ENCODE results near the gene MYADML2. TPM values are rescaled to one million over a fixed set of nuclear protein-coding genes. Genes with fewer than 3 reads are reported as not detected.

The MYADML2 gene
- total and polyA plus RNA-seq, 2 of the 8 experiments (the other 6 are each of a cell fraction or from before 2014, with no cell fraction given): 0.26 to 0.47 TPM

DNA sequence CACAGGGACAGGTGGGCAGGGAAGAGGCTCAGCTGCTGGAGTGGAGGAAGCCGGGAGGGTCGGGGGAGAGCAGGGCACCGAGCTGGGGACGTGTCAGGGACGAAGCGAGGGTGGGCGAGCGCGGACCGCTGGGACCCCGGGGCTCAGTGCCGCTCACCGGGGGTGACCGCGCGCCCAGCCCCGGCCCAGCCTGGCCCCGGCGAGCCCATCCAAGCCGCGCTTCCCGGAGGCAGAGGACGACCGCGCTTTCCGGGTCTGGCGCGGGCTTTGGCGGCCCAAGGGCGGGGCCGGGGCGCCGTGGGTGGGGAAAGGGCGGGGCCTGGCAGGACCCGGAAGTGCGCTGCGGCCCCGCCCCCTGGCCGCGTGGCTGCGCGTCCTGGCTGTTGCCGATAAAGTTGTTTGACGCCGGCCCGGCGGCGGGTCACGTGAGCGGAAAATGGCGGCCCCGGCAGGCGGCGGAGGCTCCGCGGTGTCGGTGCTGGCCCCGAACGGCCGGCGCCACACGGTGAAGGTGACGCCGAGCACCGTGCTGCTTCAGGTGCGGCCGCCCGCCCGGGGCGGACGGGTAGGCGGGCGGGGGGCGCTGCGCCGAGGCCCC, 30.3 kb upstream of the MYADML2 start, which contains the start of gene ASPSCR1:
ASPSCR1 (plus strand) TSS at position 419 of the 598 bp plus-strand sequence; CDS start at position 437, 18 bp downstream.
- ChIA-PET POLR2A (ENCODE audit: partially characterized antibody) (interaction anchor here (0.9 to 5.8 kb wide), 15 partner anchors 11 to 88 kb away, joined by 3 to 40 read pairs (median 4); partner anchors contain the start of genes CENPX, DUS1L and LRRC45), CTCF (ENCODE audit: partially characterized antibody) (interaction anchor here (0.6 to 4.2 kb wide), 4 partner anchors 16 to 349 kb away, joined by 3 to 22 read pairs (median 5); partner anchors contain the start of gene NOTUM)
- Histone ChIP-seq H3K4me2 (ENCODE audit: insufficient read depth in 1 of 2, low read depth in 2 of 2, low read length in 2 of 2) (peak within 1 kb of the TSS; percentile 81 to 84), H3K4me3 (ENCODE audit: extremely low read depth in 1 of 4, insufficient read depth in 2 of 4, low read depth in 3 of 4, low read length in 4 of 4) (peak within 1 kb of the TSS; percentile 62 to 88 (median 82)), H3K18ac (ENCODE audit: extremely low read depth, low read length) (peak within 1 kb of the TSS; percentile 92), H3K23ac (ENCODE audit: insufficient read length) (peak within 1 kb of the TSS; percentile 39), H2BK120ac (replicated peaks; ENCODE audit: low read depth, low read length) (no peak within 1 kb of the TSS), H3K4ac (replicated peaks; ENCODE audit: insufficient read length, low read depth, low read length) (peak within 1 kb of the TSS; percentile 98), H4K8ac (ENCODE audit: extremely low read depth, insufficient read depth, low read length) (peak within 1 kb of the TSS; percentile 99), H3K79me2 (ENCODE audit: control insufficient read depth in 1 of 2, insufficient read depth in 2 of 2, low read length in 2 of 2) (0 out of 4 replicates have a peak, but pooled peaks cover 0 to 4% of the 10 kb centered on the region in 2 experiments), H3K9ac (replicated peaks in 1 of 4; ENCODE audit: extremely low read depth in 1 of 4, low read depth in 3 of 4, low read length in 3 of 4) (peak within 1 kb of the TSS; percentile 87 to 98 (median 90)), H3K79me1 (ENCODE audit: low read depth, low read length) (peaks cover 3% of the 10 kb centered on the region; the same call in 1 of the 2 replicates), H3K9me3 (ENCODE audit: insufficient read depth in 2 of 2, low read depth in 1 of 2, low read length in 1 of 2) (peaks cover 3 to 4% of the 10 kb centered on the region in 2 experiments; a peak in 1 of 4 replicates), H3K56ac (replicated peaks; ENCODE audit: insufficient read length, low read depth, low read length) (peak within 1 kb of the TSS; percentile 86), H2AFZ (ENCODE audit: low read length) (no peak within 1 kb of the TSS), H2BK20ac (ENCODE audit: low read length) (no peak within 1 kb of the TSS), H2BK5ac (ENCODE audit: low read depth, low read length) (peak within 1 kb of the TSS; percentile 60; the same call in 1 of the 2 replicates), H2BK12ac (ENCODE audit: low read depth, low read length) (peak within 1 kb of the TSS; percentile 44; the same call in 1 of the 2 replicates), H3K23me2 (ENCODE audit: low read depth, low read length) (peaks cover 9% of the 10 kb centered on the region; the same call in 1 of the 2 replicates), H2AK5ac (ENCODE audit: low read depth, low read length) (peak within 1 kb of the TSS; percentile 24; the same call in 1 of the 2 replicates), H2BK15ac (ENCODE audit: low read length) (peak within 1 kb of the TSS; percentile 33; the same call in 1 of the 2 replicates), H3K27ac (ENCODE audit: low read depth, low read length) (peak within 1 kb of the TSS; percentile 83), H3K27me3 (replicated peaks in 1 of 4; ENCODE audit: control insufficient read depth in 3 of 4, extremely low read depth in 1 of 4, insufficient read depth in 3 of 4, low read length in 3 of 4) (peaks cover 0 to 19% (median 12%) of the 10 kb centered on the region in 4 experiments; a peak in 5 of 7 replicates), H3K14ac (ENCODE audit: insufficient read length) (peak within 1 kb of the TSS; percentile 92), H4K5ac (ENCODE audit: insufficient read length, low read depth, low read length) (peak within 1 kb of the TSS; percentile 91), H4K91ac (replicated peaks; ENCODE audit: insufficient read length, low read length) (peak within 1 kb of the TSS; percentile 93), H4K20me1 (replicated peaks in 1 of 2; ENCODE audit: control insufficient read depth in 1 of 2, insufficient read depth in 2 of 2, low read length in 2 of 2) (no peaks in the 10 kb centered on the region), H3K36me3 (ENCODE audit: control insufficient read depth in 2 of 4, insufficient read depth in 4 of 4, low read length in 3 of 4) (peaks cover 0 to 6% (median 0%) of the 10 kb centered on the region in 4 experiments; a peak in 2 of 8 replicates), H3K4me1 (replicated peaks in 1 of 4; ENCODE audit: control insufficient read depth in 3 of 4, insufficient read depth in 4 of 4, low read length in 3 of 4) (peaks cover 0 to 7% (median 6%) of the 10 kb centered on the region in 4 experiments; a peak in 5 of 7 replicates)
- no peak for FAIRE-seq
- DNase-seq (ENCODE audit: low read depth in 1 of 2, low spot score in 2 of 2): peak; percentile 57 to 93
- WGBS, 2 experiments (ENCODE audit: extremely low coverage in 1 of 2, insufficient coverage in 1 of 2, insufficient read length in 1 of 2, insufficient replicate concordance in 2 of 2, low coverage in 1 of 2, low lambda C conversion rate in 2 of 2, missing lambda C conversion rate in 1 of 2): 1% methylated on average over 16 of the region's 76 CpGs; no CpG with 5 or more reads in 1 of the 2 experiments
- peak; percentile 95 for TF ChIP-seq PHF8 (conservative IDR thresholded peaks at IDR 0.05; ENCODE audit: low read depth, low read length)
- peak; percentile 15; the same call in 1 of the 2 replicates for TF ChIP-seq EGR1 (IDR thresholded peaks at IDR 0.05; ENCODE audit: borderline replicate concordance, low read depth, low read length)
- no peak for TF ChIP-seq GTF2F1 (IDR thresholded peaks at IDR 0.05; ENCODE audit: borderline replicate concordance, low read depth, low read length)
- peak in 1 of 2 experiments; percentile 73; a peak in 1 of 3 replicates for TF ChIP-seq EP300 (IDR thresholded peaks at IDR 0.05; ENCODE audit: borderline replicate concordance in 1 of 2, low read depth in 2 of 2, low read length in 2 of 2)
- no peak; the same call in 1 of the 2 replicates for TF ChIP-seq GABPA (IDR thresholded peaks at IDR 0.05; ENCODE audit: borderline replicate concordance, insufficient read depth, low read length)
- no peak for TF ChIP-seq RAD21 (IDR thresholded peaks at IDR 0.05 in 1 of 2, conservative IDR thresholded peaks at IDR 0.05 in 1 of 2; ENCODE audit: low read depth in 2 of 2, low read length in 2 of 2)
- TF ChIP-seq BRCA1 (IDR thresholded peaks at IDR 0.05; ENCODE audit: low read depth, low read length): no peak
- no peak for TF ChIP-seq JUND (IDR thresholded peaks at IDR 0.05; ENCODE audit: low read length)
- no peak for TF ChIP-seq SIRT6 (IDR thresholded peaks at IDR 0.05; ENCODE audit: low read length)
- TF ChIP-seq KDM5A (IDR thresholded peaks at IDR 0.05; ENCODE audit: low read length): peak; percentile 52; the same call in 1 of the 2 replicates
- TF ChIP-seq POU5F1 (IDR thresholded peaks at IDR 0.05; ENCODE audit: low read depth, low read length): no peak
